Measurements from ENCODE around the gene TIPARP. TPM values are rescaled to one million over a fixed set of nuclear protein-coding genes. Genes with fewer than 3 reads are reported as not detected.

Gene TIPARP
- total and polyA plus RNA-seq, 2 of the 13 experiments (the other 11 are each of a cell fraction or from before 2014, with no cell fraction given), result 7.3 to 19.7 TPM

- H3K4me3 ChIP-seq (replicated peaks in 1 of 3; ENCODE audit: insufficient read depth in 1 of 3, low read depth in 2 of 3, low read length in 3 of 3), result no peak overlapping the region
- H3K9ac ChIP-seq (ENCODE audit: insufficient read depth, low read depth, low read length), result no peak overlapping the region
- peaks cover 88% of the 10 kb centered on the region for H3K79me2 ChIP-seq (ENCODE audit: insufficient read depth, low read length)
- CTCF ChIA-PET (ENCODE audit: low intra/inter-chr PET ratio, low total read pairs), result no interaction called here
- no peak overlapping the region for H3K4me2 ChIP-seq (ENCODE audit: low read depth, low read length)
- intact Hi-C loops (cut with micrococcal nuclease; ENCODE audit: unreplicated experiment) (no loop called here), in situ Hi-C loops (cut with HindIII; ENCODE audit: extremely low pct_ligation_motif_present, low pct_unique_long_range_greater_than_20kb) (no loop called here)
- DNase-seq (ENCODE audit: low spot score), result no peak
- H4K20me1 ChIP-seq (ENCODE audit: insufficient read depth, low read length), result peaks cover 19% of the 10 kb centered on the region
- H3K27me3 ChIP-seq (ENCODE audit: control insufficient read depth in 1 of 2, insufficient read depth in 2 of 2, low read length in 2 of 2), result no peaks in the 10 kb centered on the region
- no peak for FAIRE-seq
- POLR2A ChIA-PET, result interaction anchor here (0.9 to 1.5 kb wide), 2 partner anchors 13 to 448 kb away, joined by 3 to 4 read pairs; partner anchors contain the start of gene TIPARP
- H3K36me3 ChIP-seq (replicated peaks in 1 of 2; ENCODE audit: control insufficient read depth in 1 of 2, insufficient read depth in 2 of 2, low read length in 2 of 2), result peaks cover 0 to under 1% of the 10 kb centered on the region in 2 experiments; a peak in 2 of 5 replicates
- no peak overlapping the region for H2AFZ ChIP-seq (ENCODE audit: low read length)
- H3K4me1 ChIP-seq (ENCODE audit: insufficient read depth, low read length), result peaks cover 43% of the 10 kb centered on the region
- TF ChIP-seq ZNF10 (CRISPR knock-in tag; IDR thresholded peaks at IDR 0.05; ENCODE audit: borderline replicate concordance, low read depth), result no peak
- no peak for TF ChIP-seq CCAR2 (optimal IDR thresholded peaks at IDR 0.05; ENCODE audit: low read depth, low read length)
- TF ChIP-seq ZFP36 (IDR thresholded peaks at IDR 0.05; ENCODE audit: borderline replicate concordance, low read depth, low read length, partially characterized antibody), result no peak
- no peak for TF ChIP-seq HOMEZ (CRISPR knock-in tag; IDR thresholded peaks at IDR 0.05; ENCODE audit: low read depth)
- no peak for TF ChIP-seq ZNF674 (CRISPR knock-in tag; IDR thresholded peaks at IDR 0.05; ENCODE audit: low read depth)
- no peak for TF ChIP-seq TBX3 (IDR thresholded peaks at IDR 0.05; ENCODE audit: borderline replicate concordance)
- TF ChIP-seq ZNF782 (CRISPR knock-in tag; IDR thresholded peaks at IDR 0.05; ENCODE audit: borderline replicate concordance), result no peak
- no peak for TF ChIP-seq TRIM22 (IDR thresholded peaks at IDR 0.05)
- TF ChIP-seq ZNF44 (CRISPR knock-in tag; IDR thresholded peaks at IDR 0.05), result no peak
- no peak for TF ChIP-seq GFI1 (CRISPR knock-in tag; IDR thresholded peaks at IDR 0.05; ENCODE audit: borderline replicate concordance)
- no peak for TF ChIP-seq RBAK (CRISPR knock-in tag; IDR thresholded peaks at IDR 0.05)
- no TSS peak for BruUV-seq (replicated peaks)
- no peaks in the 10 kb centered on the region for H3K9me3 ChIP-seq (ENCODE audit: low read length)
- no peak overlapping the region for H3K27ac ChIP-seq (ENCODE audit: extremely low read length, insufficient read depth, low read length)
- ATAC-seq, result no peak
Observed at GRCh38 chr3:156687023-156687422, 12.6 kb downstream of the TIPARP start.
